IMR-90 (cell line): ENCODE results near the gene GFAP. TPM values are rescaled to one million over a fixed set of nuclear protein-coding genes. Genes with fewer than 3 reads are reported as not detected.

Source experiments
- ATAC-seq: fragments of 200-7000 bp; cut with Tn5 transposase; 2 replicates; pipeline ENCODE4 v1.9.1; 2020; ENCODE audit warnings: low read depth, mild to moderate bottlenecking, moderate library complexity
- BruUV-seq: library from RNA; stranded (reverse); fragments of 400-500 nt; replicated peaks from 2 replicates; lab custom pipeline; 2021; lab: Mats Ljungman, UMichigan
- CTCF ChIA-PET: fragments of 300-600 bp; formaldehyde crosslinking; extraction: SDS; loops from one replicate; lab custom pipeline; 2021; ENCODE audit warnings: antibody characterized with exemption; lab: Yijun Ruan, JAX
- POLR2A ChIA-PET: fragments of 300-600 bp; sonication (Branson Sonifier 250); formaldehyde crosslinking; loops from one replicate; lab custom pipeline; 2022; ENCODE audit warnings: antibody characterized with exemption; ENCODE audit not compliant: unreplicated experiment; lab: Charles Lee
- DNase-seq: peaks from one replicate; pipeline ENCODE4 v3.0.0; 2013
- H2AFZ ChIP-seq: replicated peaks from 2 replicates; pipeline ENCODE3; 2013; ENCODE audit warnings: low read length, mild to moderate bottlenecking; ENCODE audit not compliant: poor library complexity
- H2AK5ac ChIP-seq: 2 replicates; pipeline ENCODE4 v1.6.1; 2013; ENCODE audit warnings: low read depth, low read length, inconsistent platforms
- H2AK9ac ChIP-seq: replicated peaks from 2 replicates; pipeline ENCODE3; 2013; ENCODE audit warnings: mild to moderate bottlenecking, low read depth, low read length, moderate library complexity; ENCODE audit not compliant: poor library complexity
- H2BK120ac ChIP-seq: 2 replicates; pipeline ENCODE4 v1.6.1; 2013; ENCODE audit warnings: low read depth, low read length, inconsistent platforms
- H2BK15ac ChIP-seq: 3 replicates; pipeline ENCODE4 v1.6.1; 2013; ENCODE audit warnings: low read depth, low read length, inconsistent platforms
- H2BK20ac ChIP-seq: 2 replicates; pipeline ENCODE4 v1.6.1; 2013; ENCODE audit warnings: low read depth, mild to moderate bottlenecking, inconsistent platforms, low read length, moderate library complexity
- H2BK5ac ChIP-seq: 2 replicates; pipeline ENCODE4 v1.6.1; 2013; ENCODE audit warnings: mild to moderate bottlenecking, low read depth, low read length, inconsistent platforms; ENCODE audit not compliant: poor library complexity, severe bottlenecking
- H3K14ac ChIP-seq: replicated peaks from 2 replicates; pipeline ENCODE4 v1.6.1; 2013; ENCODE audit warnings: low read depth, low read length, inconsistent platforms
- H3K18ac ChIP-seq: 2 replicates; pipeline ENCODE4 v1.6.1; 2013; ENCODE audit warnings: low read depth, low read length, control low read depth
- H3K23ac ChIP-seq: 2 replicates; pipeline ENCODE4 v1.6.1; 2013; ENCODE audit warnings: low read depth, low read length, inconsistent platforms
- H3K27ac ChIP-seq: 2 replicates; pipeline ENCODE4 v1.5.1; 2013; ENCODE audit warnings: mild to moderate bottlenecking, control low read depth, low read length; ENCODE audit not compliant: insufficient read depth
- H3K27me3 ChIP-seq: 2 replicates; pipeline ENCODE4 v1.6.1; 2013; ENCODE audit warnings: low read length; ENCODE audit not compliant: control insufficient read depth, insufficient read depth
- H3K36me3 ChIP-seq: 2 replicates; pipeline ENCODE4 v1.6.1; 2013; ENCODE audit warnings: low read length, mixed read lengths; ENCODE audit not compliant: control insufficient read depth, insufficient read depth
- H3K4ac ChIP-seq: 2 replicates; pipeline ENCODE4 v1.6.1; 2013; ENCODE audit warnings: low read depth, low read length, inconsistent platforms
- H3K4me1 ChIP-seq: 2 replicates; pipeline ENCODE4 v1.6.1; 2013; ENCODE audit warnings: low read length, mixed read lengths; ENCODE audit not compliant: control insufficient read depth, insufficient read depth
- H3K4me2 ChIP-seq: 2 replicates; pipeline ENCODE4 v1.6.1; 2013; ENCODE audit warnings: low read depth, mild to moderate bottlenecking, control low read depth, low read length, moderate library complexity
- H3K4me3 ChIP-seq: 2 replicates; pipeline ENCODE4 v1.5.1; 2013; ENCODE audit warnings: low read depth, mild to moderate bottlenecking, control low read depth, low read length, moderate library complexity; ENCODE audit not compliant: insufficient read depth
- H3K56ac ChIP-seq: 2 replicates; pipeline ENCODE4 v1.6.1; 2013; ENCODE audit warnings: low read length, inconsistent platforms; ENCODE audit not compliant: insufficient read depth; ENCODE audit errors: extremely low read depth
- H3K79me1 ChIP-seq, 2 experiments: 2 replicates each; pipeline ENCODE4 v1.6.1; 2013; ENCODE audit warnings: low read length in 2 of 2, inconsistent platforms in 1 of 2, low read depth in 1 of 2
- H3K9ac ChIP-seq: 2 replicates; pipeline ENCODE4 v1.6.1; 2013; ENCODE audit warnings: low read depth, low read length, control low read depth
- H3K9me1 ChIP-seq: 2 replicates; pipeline ENCODE4 v1.6.1; 2013; ENCODE audit warnings: low read length, inconsistent platforms; ENCODE audit not compliant: insufficient read depth
- H3K9me3 ChIP-seq: 2 replicates; pipeline ENCODE4 v1.6.1; 2013; ENCODE audit warnings: low read length; ENCODE audit not compliant: control insufficient read depth, insufficient read depth
- H4K20me1 ChIP-seq: 2 replicates; pipeline ENCODE4 v1.6.1; 2013; ENCODE audit warnings: low read length, inconsistent platforms; ENCODE audit not compliant: insufficient read depth
- H4K5ac ChIP-seq: 2 replicates; pipeline ENCODE4 v1.6.1; 2013; ENCODE audit warnings: mild to moderate bottlenecking, low read depth, low read length, control low read depth
- H4K8ac ChIP-seq, 2 experiments: 2 replicates each; pipeline ENCODE4 v1.6.1; 2013; ENCODE audit warnings: low read depth in 2 of 2, low read length in 2 of 2, control low read depth in 1 of 2, inconsistent platforms in 1 of 2
- H4K91ac ChIP-seq: 2 replicates; pipeline ENCODE4 v1.6.1; 2013; ENCODE audit warnings: low read depth, low read length, inconsistent platforms; ENCODE audit not compliant: insufficient read depth
- BHLHE40 ChIP-seq: fragments of 150-350 bp; IDR thresholded peaks from 2 replicates; pipeline ENCODE4 v1.6.1; 2016; ENCODE audit warnings: mild to moderate bottlenecking, low read depth, low read length
- CEBPB ChIP-seq: IDR thresholded peaks from 2 replicates; pipeline ENCODE4 v1.6.1; 2012; ENCODE audit warnings: low read depth, low read length, improper control_type of control experiment
- CHD1 ChIP-seq: IDR thresholded peaks from 2 replicates; pipeline ENCODE4 v1.6.1; 2012; ENCODE audit warnings: low read depth, low read length, improper control_type of control experiment
- FOS ChIP-seq: fragments of 150-350 bp; IDR thresholded peaks from 2 replicates; pipeline ENCODE4 v1.6.1; 2016; ENCODE audit warnings: low read depth, low read length
- MAFK ChIP-seq: IDR thresholded peaks from 2 replicates; pipeline ENCODE4 v1.6.1; 2012; ENCODE audit warnings: low read depth, low read length, improper control_type of control experiment
- MAZ ChIP-seq: IDR thresholded peaks from 2 replicates; pipeline ENCODE4 v1.6.1; 2012; ENCODE audit warnings: low read depth, mild to moderate bottlenecking, low read length, improper control_type of control experiment, moderate library complexity, borderline replicate concordance
- MXI1 ChIP-seq: IDR thresholded peaks from 2 replicates; pipeline ENCODE4 v1.6.1; 2012; ENCODE audit warnings: low read depth, mild to moderate bottlenecking, low read length, moderate library complexity, borderline replicate concordance
- NFE2L2 ChIP-seq: fragments of 150-350 bp; IDR thresholded peaks from 2 replicates; pipeline ENCODE4 v1.6.1; 2016; ENCODE audit warnings: low read depth, mild to moderate bottlenecking, low read length
- POLR2A ChIP-seq: IDR thresholded peaks from 2 replicates; pipeline ENCODE4 v1.6.1; 2012; ENCODE audit warnings: mild to moderate bottlenecking, low read depth, low read length
- RAD21 ChIP-seq: IDR thresholded peaks from 2 replicates; pipeline ENCODE4 v1.6.1; 2012; ENCODE audit warnings: low read length, improper control_type of control experiment
- RCOR1 ChIP-seq: IDR thresholded peaks from 2 replicates; pipeline ENCODE4 v1.6.1; 2012; ENCODE audit warnings: mild to moderate bottlenecking, low read length, improper control_type of control experiment; ENCODE audit not compliant: insufficient replicate concordance
- RFX5 ChIP-seq: IDR thresholded peaks from 2 replicates; pipeline ENCODE4 v1.8.0; 2012; ENCODE audit warnings: low read depth, mild to moderate bottlenecking, low read length, moderate library complexity
- SMC3 ChIP-seq: fragments of 150-350 bp; IDR thresholded peaks from 2 replicates; pipeline ENCODE4 v1.6.1; 2016; ENCODE audit warnings: low read depth, mild to moderate bottlenecking, antibody characterized with exemption, low read length, moderate library complexity
- WGBS, 2 experiments: methylation state at CpG; one replicate each; pipeline versions ENCODE4 v1.1.5 to v1.1.7; 2013; ENCODE audit warnings: missing lambda C conversion rate in 2 of 2; ENCODE audit not compliant: insufficient read length in 1 of 2; ENCODE audit errors: extremely low coverage in 2 of 2; 5-methylcytosine and 5-hydroxymethylcytosine counted together
- dilution Hi-C: fragments of 300-500 bp; cut with HindIII; formaldehyde crosslinking; loops from one replicate; pipeline ENCODE4 v1.14.3; 2018; ENCODE audit warnings: low sequenced_read_pairs; ENCODE audit not compliant: unreplicated experiment
- in situ Hi-C: fragments of 300-500 bp; cut with MboI; formaldehyde crosslinking; loops from 3 replicates; pipeline ENCODE4 v1.14.3; 2019; ENCODE audit warnings: low sequenced_read_pairs, inconsistent platforms, mixed read lengths
- intact Hi-C: fragments of 100-400 bp; cut with micrococcal nuclease; formaldehyde crosslinking; loops from 2 replicates; pipeline ENCODE4 v1.10.0; 2022
- polyA plus RNA-seq, 3 experiments: library from polyadenylated mRNA; depleted of rRNA; stranded (reverse); fragments of >200 nt; gene quantifications; 2 replicates each; pipeline ENCODE4 v1.2.3, GENCODE V29; 2012; ENCODE audit warnings: low replicate concordance in 1 of 3
- total RNA-seq: library from RNA; depleted of rRNA; stranded (reverse); fragments of >200 nt; gene quantifications from 2 replicates; pipeline ENCODE4 v1.2.3, GENCODE V29; 2012
- TF ChIP-seq, protein P1 (sequence below): conservative IDR thresholded peaks from 2 replicates; pipeline ENCODE4 v1.5.1; 2012; ENCODE audit warnings: mild to moderate bottlenecking, low read depth, low read length, improper control_type of control experiment
- TF ChIP-seq, protein P2 (sequence below): fragments of 150-350 bp; IDR thresholded peaks from 2 replicates; pipeline ENCODE4 v1.6.1; 2017; ENCODE audit warnings: mild to moderate bottlenecking, antibody characterized with exemption, low read length, low read depth
- TF ChIP-seq, protein P3 (sequence below): fragments of 150-350 bp; IDR thresholded peaks from 2 replicates; pipeline ENCODE4 v1.6.1; 2016; ENCODE audit warnings: low read depth, mild to moderate bottlenecking, low read length, moderate library complexity, borderline replicate concordance

GFAP gene
- total and polyA plus RNA-seq, 2 of the 4 experiments (the other 2 are of a cell fraction): 0.18 to 0.19 TPM

DNA sequence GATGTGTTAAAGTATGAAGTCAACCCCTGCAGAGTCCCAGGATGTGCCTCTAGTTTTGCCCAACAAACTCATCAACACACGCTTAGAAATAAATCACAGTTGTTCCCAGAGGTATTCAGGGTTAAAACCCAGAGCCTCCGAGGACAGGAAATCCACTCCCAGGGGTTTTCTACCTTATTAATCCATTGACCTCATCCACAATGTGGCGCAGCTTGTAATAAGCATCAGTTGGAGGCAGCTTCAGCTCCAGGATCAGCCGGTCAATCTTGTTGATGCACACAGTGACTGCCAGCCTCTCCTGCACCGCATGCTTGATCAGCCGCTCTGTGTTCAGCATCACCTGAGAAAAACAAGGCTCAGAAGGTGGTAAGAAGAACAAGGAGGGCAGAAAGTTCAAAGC, 39.5 kb downstream of the GFAP start:
- Histone ChIP-seq H3K79me1 (peaks cover 0 to 21% of the 10 kb centered on the region in 2 experiments; a peak in 2 of 4 replicates), H3K27me3 (no peaks in the 10 kb centered on the region), H3K9ac (no peak overlapping the region), H4K20me1 (no peaks in the 10 kb centered on the region), H2BK15ac (no peak overlapping the region), H3K56ac (no peak overlapping the region), H3K4me2 (no peak overlapping the region), H4K8ac (no peak overlapping the region), H3K4me3 (no peak overlapping the region), H3K9me1 (no peaks in the 10 kb centered on the region), H2BK120ac (no peak overlapping the region), H2AFZ (no peak overlapping the region), H3K4me1 (no peaks in the 10 kb centered on the region), H3K36me3 (peaks cover 49% of the 10 kb centered on the region), H4K91ac (no peak overlapping the region), H3K18ac (no peak overlapping the region), H2AK9ac (no peak overlapping the region), H2AK5ac (no peak overlapping the region), H2BK5ac (no peak overlapping the region), H3K4ac (no peak overlapping the region), H3K23ac (no peak overlapping the region), H2BK20ac (no peak overlapping the region), H3K9me3 (no peaks in the 10 kb centered on the region), H3K14ac (no peak overlapping the region), H3K27ac (no peak overlapping the region), H4K5ac (no peak overlapping the region)
- DNase-seq: no peak
- ChIA-PET CTCF (no interaction called here), POLR2A (no interaction called here)
- in situ Hi-C loops (no loop called here), intact Hi-C loops (no loop called here), dilution Hi-C loops (no loop called here)
- ATAC-seq: no peak
- TF ChIP-seq, protein P1, sequence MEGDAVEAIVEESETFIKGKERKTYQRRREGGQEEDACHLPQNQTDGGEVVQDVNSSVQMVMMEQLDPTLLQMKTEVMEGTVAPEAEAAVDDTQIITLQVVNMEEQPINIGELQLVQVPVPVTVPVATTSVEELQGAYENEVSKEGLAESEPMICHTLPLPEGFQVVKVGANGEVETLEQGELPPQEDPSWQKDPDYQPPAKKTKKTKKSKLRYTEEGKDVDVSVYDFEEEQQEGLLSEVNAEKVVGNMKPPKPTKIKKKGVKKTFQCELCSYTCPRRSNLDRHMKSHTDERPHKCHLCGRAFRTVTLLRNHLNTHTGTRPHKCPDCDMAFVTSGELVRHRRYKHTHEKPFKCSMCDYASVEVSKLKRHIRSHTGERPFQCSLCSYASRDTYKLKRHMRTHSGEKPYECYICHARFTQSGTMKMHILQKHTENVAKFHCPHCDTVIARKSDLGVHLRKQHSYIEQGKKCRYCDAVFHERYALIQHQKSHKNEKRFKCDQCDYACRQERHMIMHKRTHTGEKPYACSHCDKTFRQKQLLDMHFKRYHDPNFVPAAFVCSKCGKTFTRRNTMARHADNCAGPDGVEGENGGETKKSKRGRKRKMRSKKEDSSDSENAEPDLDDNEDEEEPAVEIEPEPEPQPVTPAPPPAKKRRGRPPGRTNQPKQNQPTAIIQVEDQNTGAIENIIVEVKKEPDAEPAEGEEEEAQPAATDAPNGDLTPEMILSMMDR: no peak
- TF ChIP-seq CHD1 (no peak), RCOR1 (no peak), CEBPB (no peak), POLR2A (no peak), BHLHE40 (no peak), MAFK (no peak), FOS (no peak), SMC3 (no peak), MAZ (no peak), RAD21 (no peak), NFE2L2 (no peak), RFX5 (no peak), MXI1 (no peak)
- TF ChIP-seq, protein P2, sequence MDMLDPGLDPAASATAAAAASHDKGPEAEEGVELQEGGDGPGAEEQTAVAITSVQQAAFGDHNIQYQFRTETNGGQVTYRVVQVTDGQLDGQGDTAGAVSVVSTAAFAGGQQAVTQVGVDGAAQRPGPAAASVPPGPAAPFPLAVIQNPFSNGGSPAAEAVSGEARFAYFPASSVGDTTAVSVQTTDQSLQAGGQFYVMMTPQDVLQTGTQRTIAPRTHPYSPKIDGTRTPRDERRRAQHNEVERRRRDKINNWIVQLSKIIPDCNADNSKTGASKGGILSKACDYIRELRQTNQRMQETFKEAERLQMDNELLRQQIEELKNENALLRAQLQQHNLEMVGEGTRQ: no peak
- TF ChIP-seq, protein P3, sequence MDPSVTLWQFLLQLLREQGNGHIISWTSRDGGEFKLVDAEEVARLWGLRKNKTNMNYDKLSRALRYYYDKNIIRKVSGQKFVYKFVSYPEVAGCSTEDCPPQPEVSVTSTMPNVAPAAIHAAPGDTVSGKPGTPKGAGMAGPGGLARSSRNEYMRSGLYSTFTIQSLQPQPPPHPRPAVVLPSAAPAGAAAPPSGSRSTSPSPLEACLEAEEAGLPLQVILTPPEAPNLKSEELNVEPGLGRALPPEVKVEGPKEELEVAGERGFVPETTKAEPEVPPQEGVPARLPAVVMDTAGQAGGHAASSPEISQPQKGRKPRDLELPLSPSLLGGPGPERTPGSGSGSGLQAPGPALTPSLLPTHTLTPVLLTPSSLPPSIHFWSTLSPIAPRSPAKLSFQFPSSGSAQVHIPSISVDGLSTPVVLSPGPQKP: no peak
- BruUV-seq: no TSS peak
- WGBS, 2 experiments: 83% methylated on average over 1 of the region's 6 CpGs; no CpG with 5 or more reads in 1 of the 2 experiments
